HepG2 (cell line): Measurements from ENCODE around the gene RNF6. TPM values are rescaled to one million over a fixed set of nuclear protein-coding genes. Genes with fewer than 3 reads are reported as not detected.

Experiments
- ARNT ChIP-seq: fragments of 450-650 bp; IDR thresholded peaks from 2 replicates; pipeline ENCODE4 v1.6.1; 2017
- ARNTL ChIP-seq: sonication (generic); formaldehyde crosslinking; IDR thresholded peaks from 2 replicates; pipeline ENCODE4 v1.4.0; 2020; ENCODE audit warnings: mild to moderate bottlenecking, missing genetic modification reagents
- CBX2 ChIP-seq, 2 experiments: fragments of 200-600 bp in 1 of 2; sonication (generic); formaldehyde crosslinking in 1 of 2; IDR thresholded peaks; 2 replicates each; pipeline versions ENCODE4 v1.7.0 to v1.8.1; 2018 to 2022; ENCODE audit warnings: low read depth in 2 of 2, low read length in 1 of 2, mild to moderate bottlenecking in 1 of 2, missing genetic modification reagents in 1 of 2
- CREM ChIP-seq, 2 experiments: sonication (generic) in 1 of 2; formaldehyde crosslinking in 1 of 2; IDR thresholded peaks; 2 replicates each; pipeline versions ENCODE4 v1.4.0 to v1.6.1; 2016 to 2020; ENCODE audit warnings: antibody characterized with exemption in 1 of 2, mild to moderate bottlenecking in 1 of 2, missing genetic modification reagents in 1 of 2
- EZH2 ChIP-seq: conservative IDR thresholded peaks from 2 replicates; pipeline ENCODE4 v1.6.1; 2012; ENCODE audit warnings: mild to moderate bottlenecking, low read depth, low read length, moderate library complexity
- JUN ChIP-seq: sonication (generic); formaldehyde crosslinking; IDR thresholded peaks from 2 replicates; pipeline ENCODE4 v1.4.0; 2020; ENCODE audit warnings: mild to moderate bottlenecking, missing genetic modification reagents
- KAT8 ChIP-seq: IDR thresholded peaks from 2 replicates; pipeline ENCODE4 v1.6.1; 2016; ENCODE audit warnings: missing genetic modification reagents, missing compliant biosample characterization
- LRRFIP1 ChIP-seq: sonication (generic); formaldehyde crosslinking; conservative IDR thresholded peaks from 2 replicates; pipeline ENCODE4 v1.4.0; 2020; ENCODE audit warnings: missing genetic modification reagents
- MAFF ChIP-seq: IDR thresholded peaks from 2 replicates; pipeline ENCODE4 v1.6.1; 2011; ENCODE audit warnings: low read depth, low read length, improper control_type of control experiment
- MATR3 ChIP-seq: sonication (generic); formaldehyde crosslinking; IDR thresholded peaks from 2 replicates; pipeline ENCODE4 v1.4.0; 2020; ENCODE audit warnings: missing genetic modification reagents
- MBD4 ChIP-seq: IDR thresholded peaks from 2 replicates; pipeline ENCODE4 v1.6.1; 2012; ENCODE audit warnings: low read length, inconsistent platforms, borderline replicate concordance
- PRPF4 ChIP-seq: fragments of 200-400 bp; formaldehyde crosslinking; IDR thresholded peaks from 2 replicates; pipeline ENCODE4 v1.6.1; 2016; ENCODE audit warnings: low read length, low read depth; ENCODE audit not compliant: poor library complexity, severe bottlenecking
- SALL1 ChIP-seq: sonication (generic); formaldehyde crosslinking; IDR thresholded peaks from 2 replicates; pipeline ENCODE4 v1.8.0; 2022; ENCODE audit warnings: mild to moderate bottlenecking, missing genetic modification reagents
- SCMH1 ChIP-seq: sonication (generic); formaldehyde crosslinking; IDR thresholded peaks from 2 replicates; pipeline ENCODE4 v1.9.0; 2021; ENCODE audit warnings: missing genetic modification reagents, mild to moderate bottlenecking, borderline replicate concordance
- SMAD1 ChIP-seq: sonication (generic); formaldehyde crosslinking; IDR thresholded peaks from 2 replicates; pipeline ENCODE4 v1.4.0; 2020; ENCODE audit warnings: missing genetic modification reagents, low read depth, mild to moderate bottlenecking, borderline replicate concordance
- SP5 ChIP-seq: IDR thresholded peaks from 2 replicates; pipeline ENCODE4 v1.6.1; 2016; ENCODE audit warnings: low read depth, borderline replicate concordance
- SSRP1 ChIP-seq: IDR thresholded peaks from 2 replicates; pipeline ENCODE4 v1.6.1; 2016; ENCODE audit warnings: control low read depth
- SYNCRIP ChIP-seq: fragments of 200-400 bp; formaldehyde crosslinking; IDR thresholded peaks from 2 replicates; pipeline ENCODE4 v1.6.1; 2018; ENCODE audit warnings: mild to moderate bottlenecking, low read depth, low read length; ENCODE audit not compliant: insufficient read depth
- TARDBP ChIP-seq: sonication (generic); formaldehyde crosslinking; IDR thresholded peaks from 2 replicates; pipeline ENCODE4 v1.8.0; 2022; ENCODE audit warnings: mild to moderate bottlenecking, missing genetic modification reagents
- ZBTB39 ChIP-seq: sonication (generic); formaldehyde crosslinking; IDR thresholded peaks from 2 replicates; pipeline ENCODE4 v1.5.0; 2020; ENCODE audit warnings: missing genetic modification reagents
- ZBTB42 ChIP-seq: sonication (generic); formaldehyde crosslinking; IDR thresholded peaks from 2 replicates; pipeline ENCODE4 v1.5.0; 2020; ENCODE audit warnings: mild to moderate bottlenecking, missing genetic modification reagents
- ZFP36L1 ChIP-seq: sonication (generic); formaldehyde crosslinking; IDR thresholded peaks from 2 replicates; pipeline ENCODE4 v1.8.0; 2022; ENCODE audit warnings: mild to moderate bottlenecking, missing genetic modification reagents, moderate library complexity
- ZNF331 ChIP-seq: sonication (generic); formaldehyde crosslinking; IDR thresholded peaks from 2 replicates; pipeline ENCODE4 v1.4.0; 2020; ENCODE audit warnings: missing genetic modification reagents
- ZNF335 ChIP-seq: sonication (generic); formaldehyde crosslinking; IDR thresholded peaks from 2 replicates; pipeline ENCODE4 v1.4.0; 2020; ENCODE audit warnings: missing genetic modification reagents
- ZNF510 ChIP-seq: sonication (generic); formaldehyde crosslinking; IDR thresholded peaks from 2 replicates; pipeline ENCODE4 v1.4.0; 2020; ENCODE audit warnings: low read depth, mild to moderate bottlenecking, missing genetic modification reagents
- ZNF709 ChIP-seq: sonication (generic); formaldehyde crosslinking; IDR thresholded peaks from 2 replicates; pipeline ENCODE4 v1.5.0; 2020; ENCODE audit warnings: mild to moderate bottlenecking, missing genetic modification reagents
- polyA plus RNA-seq, 8 experiments: library from polyadenylated mRNA; depleted of rRNA in 3 of 8; stranded (reverse) in 7 of 8; unstranded in 1 of 8; fragments of >200 nt; fragmentation: Illumina TruSeq in 4 of 8; extraction: Trizol in 4 of 8; gene quantifications; 2 replicates each; pipeline versions ENCODE4 v1.2.1 to v1.2.3, GENCODE V29; 2011 to 2016; ENCODE audit warnings: low read depth in 4 of 8, missing spikeins in 1 of 8, mixed read lengths in 1 of 8; ENCODE audit not compliant: insufficient read depth in 1 of 8
- total RNA-seq, 5 experiments: library from RNA; depleted of rRNA; stranded (reverse); fragments of >200 nt; fragmentation: Illumina TruSeq; extraction: Trizol; gene quantifications; 2 replicates each; pipeline ENCODE4 v1.2.3, GENCODE V29; 2016; ENCODE audit warnings: low read depth in 1 of 5

Gene RNF6
- total and polyA plus RNA-seq, 2 of the 13 experiments (the other 11 are each of a cell fraction or from before 2014, with no cell fraction given), result 14.6 to 36.8 TPM

GRCh38 chr13:26221721-26222519 lies at the start of gene RNF6 (continued):
- TF ChIP-seq SP5 (CRISPR knock-in tag) (no peak), SYNCRIP (no peak), SALL1 (peak; percentile 54; the same call in 1 of the 2 replicates), JUN (CRISPR knock-in tag) (no peak; the same call in 1 of the 2 replicates), MAFF (no peak), MATR3 (CRISPR knock-in tag) (no peak), LRRFIP1 (CRISPR knock-in tag) (no peak), CBX2 (IDR thresholded peaks at IDR 0.05; ENCODE audit: low read depth, low read length) (no peak), CBX2 (CRISPR knock-in tag; IDR thresholded peaks at IDR 0.05; ENCODE audit: low read depth) (0 out of 2 replicates have a peak, but pooled peaks have one; percentile 56), ARNTL (no peak), SSRP1 (CRISPR knock-in tag) (no peak; the same call in 1 of the 2 replicates), EZH2 (no peak), ZBTB42 (CRISPR knock-in tag) (peak; percentile 86), ZNF331 (CRISPR knock-in tag) (peak; percentile 88), ARNT (no peak), MBD4 (no peak), CREM (IDR thresholded peaks at IDR 0.05) (no peak; the same call in 1 of the 2 replicates), CREM (CRISPR knock-in tag; IDR thresholded peaks at IDR 0.05) (no peak; the same call in 1 of the 2 replicates), ZNF709 (no peak), ZBTB39 (CRISPR knock-in tag) (0 out of 2 replicates have a peak, but pooled peaks have one; percentile 22), PRPF4 (no peak), ZNF510 (0 out of 2 replicates have a peak, but pooled peaks have one; percentile 69), KAT8 (peak; percentile 95), ZNF335 (CRISPR knock-in tag) (no peak), ZFP36L1 (CRISPR knock-in tag) (peak; percentile 76; the same call in 1 of the 2 replicates), TARDBP (CRISPR knock-in tag) (peak; percentile 74), SCMH1 (CRISPR knock-in tag) (no peak), SMAD1 (CRISPR knock-in tag) (no peak; the same call in 1 of the 2 replicates)
